ENCODE data around the gene DUSP1. TPM values are rescaled to one million over a fixed set of nuclear protein-coding genes. Genes with fewer than 3 reads are reported as not detected.
A peak's percentile ranks its signal among the peaks of the same experiment; 100 is the strongest.

Gene DUSP1
- polyA plus RNA-seq, 1 donor from 2014 or later = 48.3 TPM

- no peak overlapping the region for H3K4me3 ChIP-seq (ENCODE audit: low read length)
- no peak overlapping the region for H3K9ac ChIP-seq (ENCODE audit: low read length)
- no peak for TF ChIP-seq POLR2AphosphoS5 (IDR thresholded peaks at IDR 0.05)
- no peak for TF ChIP-seq REST (IDR thresholded peaks at IDR 0.05; ENCODE audit: borderline replicate concordance)
- no peak for TF ChIP-seq EZH2 (IDR thresholded peaks at IDR 0.05; ENCODE audit: borderline replicate concordance, insufficient read depth, low read length, poor library complexity, severe bottlenecking)
- no peak for TF ChIP-seq SMC3 (conservative IDR thresholded peaks at IDR 0.05; ENCODE audit: poor library complexity)
- no peak for TF ChIP-seq TAF1 (IDR thresholded peaks at IDR 0.05; ENCODE audit: low read depth)
- TF ChIP-seq EP300 (conservative IDR thresholded peaks at IDR 0.05; ENCODE audit: poor library complexity, severe bottlenecking) = no peak
- TF ChIP-seq MXI1 (conservative IDR thresholded peaks at IDR 0.05; ENCODE audit: poor library complexity, severe bottlenecking) = no peak
- TF ChIP-seq RAD21 (conservative IDR thresholded peaks at IDR 0.05) = no peak
- no peak for TF ChIP-seq CTCF (IDR thresholded peaks at IDR 0.05; ENCODE audit: poor library complexity, severe bottlenecking)
- no peaks in the 10 kb centered on the region for H3K27me3 ChIP-seq (ENCODE audit: insufficient read depth, low read depth, low read length)
- H3K36me3 ChIP-seq (ENCODE audit: insufficient read depth, low read length) = peaks cover 8% of the 10 kb centered on the region
- no peak overlapping the region for H2AFZ ChIP-seq (ENCODE audit: low read depth, low read length)
- no peaks in the 10 kb centered on the region for H3K9me3 ChIP-seq (ENCODE audit: low read length)
- no peaks in the 10 kb centered on the region for H3K9me2 ChIP-seq (ENCODE audit: insufficient read depth, low read length)
- no peak overlapping the region for H3K27ac ChIP-seq (ENCODE audit: low read length)
- H3K4me2 ChIP-seq (ENCODE audit: low read length) = no peak overlapping the region
- peaks cover 22% of the 10 kb centered on the region for H3K79me2 ChIP-seq (replicated peaks; ENCODE audit: insufficient read depth, low read length)
- H3F3A ChIP-seq (ENCODE audit: insufficient read depth, low read length, poor library complexity, severe bottlenecking) = no peaks in the 10 kb centered on the region
- no peaks in the 10 kb centered on the region for H4K20me1 ChIP-seq (ENCODE audit: insufficient read depth)
Measured at GRCh38 chr5:172773481-172774469, 2.8 kb upstream of the DUSP1 start.

- H3K9me3 ChIP-seq (ENCODE audit: low read length) = no peaks in the 10 kb centered on the region
- no peaks in the 10 kb centered on the region for H3K9me2 ChIP-seq (ENCODE audit: insufficient read depth, low read length)
- H2AFZ ChIP-seq (ENCODE audit: low read depth, low read length) = no peak overlapping the region
- H3K79me2 ChIP-seq (replicated peaks; ENCODE audit: insufficient read depth, low read length) = peaks cover 37% of the 10 kb centered on the region
- no peaks in the 10 kb centered on the region for H3K27me3 ChIP-seq (ENCODE audit: insufficient read depth, low read depth, low read length)
- peak overlapping the region; percentile 98 for H3K4me3 ChIP-seq (ENCODE audit: low read length)
- H3F3A ChIP-seq (ENCODE audit: insufficient read depth, low read length, poor library complexity, severe bottlenecking) = no peaks in the 10 kb centered on the region
- H3K4me2 ChIP-seq (ENCODE audit: low read length) = peak overlapping the region; percentile 50
- TF ChIP-seq RAD21 (conservative IDR thresholded peaks at IDR 0.05) = peak; percentile 77
- no peak for TF ChIP-seq EP300 (conservative IDR thresholded peaks at IDR 0.05; ENCODE audit: poor library complexity, severe bottlenecking)
- TF ChIP-seq CTCF (IDR thresholded peaks at IDR 0.05; ENCODE audit: poor library complexity, severe bottlenecking) = peak; percentile 91
- peak; percentile 39 for TF ChIP-seq POLR2AphosphoS5 (IDR thresholded peaks at IDR 0.05)
- peak; percentile 75 for TF ChIP-seq SMC3 (conservative IDR thresholded peaks at IDR 0.05; ENCODE audit: poor library complexity)
- TF ChIP-seq REST (IDR thresholded peaks at IDR 0.05; ENCODE audit: borderline replicate concordance) = no peak
- H3K36me3 ChIP-seq (ENCODE audit: insufficient read depth, low read length) = peaks cover 14% of the 10 kb centered on the region
- peak overlapping the region; percentile 99 for H3K27ac ChIP-seq (ENCODE audit: low read length)
- peak overlapping the region; percentile 100 for H3K9ac ChIP-seq (ENCODE audit: low read length)
- no peaks in the 10 kb centered on the region for H4K20me1 ChIP-seq (ENCODE audit: insufficient read depth)
Measured at GRCh38 chr5:172772112-172772906, 1.3 kb upstream of the DUSP1 start.

All from neural cell (in vitro differentiated cells).